ENCODE data around the gene PRRT3.

DNA sequence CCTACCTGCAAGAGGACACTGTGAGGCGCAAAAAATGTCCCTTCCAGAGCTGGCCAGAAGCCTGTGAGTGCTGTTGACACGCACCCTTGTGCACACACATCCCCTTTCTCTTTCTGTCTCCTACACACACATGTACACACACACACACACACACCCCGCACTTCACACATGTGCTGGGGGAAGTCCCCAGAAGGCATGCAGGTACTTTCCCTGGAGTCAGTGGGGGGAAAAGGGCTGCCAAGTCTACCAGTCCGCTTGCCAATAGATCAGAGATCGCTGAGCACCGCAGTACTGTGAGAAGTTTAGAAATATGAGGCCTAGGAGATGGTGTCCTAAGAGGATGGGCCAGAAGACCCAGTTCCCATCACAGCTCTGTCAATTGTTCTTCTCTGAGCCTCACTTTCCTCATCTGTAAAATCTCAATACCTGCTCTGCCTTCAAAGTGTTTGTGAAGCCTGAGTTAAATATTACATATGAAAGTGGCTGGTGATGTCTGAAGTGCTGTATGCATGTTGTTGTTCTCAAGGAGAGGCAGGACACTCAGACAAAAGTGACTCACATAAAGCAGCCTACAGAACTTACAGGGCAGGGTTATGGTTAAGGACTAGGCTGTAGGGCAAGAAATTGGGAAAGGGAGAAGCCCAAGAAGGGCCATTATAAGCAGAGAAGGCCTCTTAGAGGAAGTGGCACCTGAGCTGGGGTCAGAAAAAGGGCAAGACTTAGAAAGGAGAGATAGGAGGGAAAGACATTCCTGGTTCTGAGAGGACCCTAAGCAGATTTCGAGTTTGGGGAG, 42.8 kb downstream of the PRRT3 start:
- TF ChIP-seq CTCF (IDR thresholded peaks at IDR 0.05; ENCODE audit: extremely low read depth in 1 of 2, insufficient read depth in 1 of 2, low read depth in 1 of 2, low read length in 2 of 2) (no peak), JUN (IDR thresholded peaks at IDR 0.05; ENCODE audit: borderline replicate concordance, insufficient read depth, insufficient read length, low read depth) (no peak), POLR2AphosphoS5 (IDR thresholded peaks at IDR 0.05; ENCODE audit: insufficient read depth, low read depth, low read length) (no peak), POLR2A (IDR thresholded peaks at IDR 0.05; ENCODE audit: low read depth, low read length) (no peak), MAX (IDR thresholded peaks at IDR 0.05; ENCODE audit: insufficient read depth, insufficient read length) (no peak), EZH2 (IDR thresholded peaks at IDR 0.05; ENCODE audit: borderline replicate concordance, low read depth, low read length, severe bottlenecking) (no peak)
